Erythroblast (primary cell): ENCODE results near the gene TBL2.

Experiments used
- GATA1 ChIP-seq: IDR thresholded peaks from 2 replicates; pipeline ENCODE4 v1.6.1; 2011; ENCODE audit warnings: low read depth, mild to moderate bottlenecking, control low read depth, low read length, moderate library complexity
- POLR2A ChIP-seq: IDR thresholded peaks from 2 replicates; pipeline ENCODE4 v1.6.1; 2011; ENCODE audit warnings: mild to moderate bottlenecking, low read length

GRCh38 chr7:73537051-73537450 lies 41.3 kb downstream of the TBL2 start:
- TF ChIP-seq POLR2A: no peak
- no peak for TF ChIP-seq GATA1
